Fibroblast of lung (primary cell): ENCODE measurements around the gene MIER2. TPM values are rescaled to one million over a fixed set of nuclear protein-coding genes. Genes with fewer than 3 reads are reported as not detected.
"Not testable (repeated sequence)": the region's sequence is repeated elsewhere in the genome, so short reads cannot be mapped to it uniquely, and the experiment has no call there.

Source experiments
- DNase-seq, 2 donors: peaks; one replicate each; pipeline versions ENCODE4 v3.0.0 to v3.0.0-alpha.2; 2010; ENCODE audit warnings: low read depth in 2 of 2
- H2AFZ ChIP-seq: 2 replicates; pipeline ENCODE4 v1.5.1; 2012; ENCODE audit warnings: low read length, control low read depth, inconsistent platforms
- H3K27ac ChIP-seq: 2 replicates; pipeline ENCODE4 v1.5.1; 2011; ENCODE audit warnings: low read length, control low read depth; ENCODE audit not compliant: insufficient read depth
- H3K27me3 ChIP-seq: 2 replicates; pipeline ENCODE4 v1.5.1; 2011; ENCODE audit warnings: mild to moderate bottlenecking, low read length; ENCODE audit not compliant: control insufficient read depth, insufficient read depth
- H3K36me3 ChIP-seq: 2 replicates; pipeline ENCODE4 v1.5.1; 2011; ENCODE audit warnings: low read length; ENCODE audit not compliant: control insufficient read depth, insufficient read depth
- H3K4me1 ChIP-seq: 2 replicates; pipeline ENCODE4 v1.5.1; 2011; ENCODE audit warnings: low read length; ENCODE audit not compliant: control insufficient read depth, insufficient read depth; ENCODE audit errors: extremely low read depth
- H3K4me2 ChIP-seq: 2 replicates; pipeline ENCODE4 v1.5.1; 2011; ENCODE audit warnings: low read length, control low read depth; ENCODE audit not compliant: insufficient read depth; ENCODE audit errors: extremely low read depth
- H3K4me3 ChIP-seq, 4 experiments: fragments of 200-600 bp in 1 of 4; sonication (generic) in 1 of 4; replicated peaks in 1 of 4; 2 replicates each; pipeline ENCODE4 v1.5.1; 2011 to 2016; ENCODE audit warnings: low read length in 4 of 4, low read depth in 3 of 4, mild to moderate bottlenecking in 3 of 4, control low read depth in 2 of 4, inconsistent platforms in 1 of 4, mixed read lengths in 1 of 4; ENCODE audit not compliant: insufficient read depth in 1 of 4; ENCODE audit errors: control extremely low read depth in 1 of 4
- H3K79me2 ChIP-seq: 2 replicates; pipeline ENCODE4 v1.5.1; 2012; ENCODE audit warnings: mild to moderate bottlenecking, low read length, inconsistent platforms; ENCODE audit not compliant: control insufficient read depth, insufficient read depth
- H3K9ac ChIP-seq: 2 replicates; pipeline ENCODE4 v1.5.1; 2011; ENCODE audit warnings: mild to moderate bottlenecking, low read length, control low read depth; ENCODE audit not compliant: insufficient read depth
- H3K9me3 ChIP-seq: 2 replicates; pipeline ENCODE4 v1.5.1; 2012; ENCODE audit warnings: low read depth, low read length; ENCODE audit not compliant: control insufficient read depth, insufficient read depth
- H4K20me1 ChIP-seq: 2 replicates; pipeline ENCODE4 v1.5.1; 2011; ENCODE audit warnings: low read length; ENCODE audit not compliant: control insufficient read depth, insufficient read depth; ENCODE audit errors: extremely low read depth
- CTCF ChIP-seq, 2 donors: IDR thresholded peaks in 1 of 2; conservative IDR thresholded peaks in 1 of 2; 1 replicate in 1 of 2; 2 replicates in 1 of 2; pipeline ENCODE4 v1.5.1; 2011 to 2012; ENCODE audit warnings: low read length in 2 of 2, control low read depth in 1 of 2, inconsistent platforms in 1 of 2, low read depth in 1 of 2, mild to moderate bottlenecking in 1 of 2
- EZH2 ChIP-seq: IDR thresholded peaks from 2 replicates; pipeline ENCODE4 v1.5.1; 2012; ENCODE audit warnings: low read length, control low read depth, mild to moderate bottlenecking; ENCODE audit errors: missing control alignments
- polyA plus RNA-seq, 2 donors: library from polyadenylated mRNA; depleted of rRNA in 1 of 2; stranded (reverse) in 1 of 2; unstranded in 1 of 2; fragments of >200 nt; gene quantifications; 2 replicates each; pipeline ENCODE4 v1.2.1, GENCODE V29; 2011 to 2012; ENCODE audit warnings: missing spikeins in 1 of 2
- total RNA-seq: library from RNA; depleted of rRNA; stranded (reverse); fragments of >200 nt; gene quantifications from 2 replicates; pipeline ENCODE4 v1.2.1, GENCODE V29; 2014

Gene MIER2
- total and polyA plus RNA-seq, 2 donors (not counting 1 experiment from before 2014, with no cell fraction given) = 13.7 to 20.6 TPM

GRCh38 chr19:359653-359925 is 15.0 kb upstream of the MIER2 start:
- Histone ChIP-seq H3K79me2 (no peaks in the 10 kb centered on the region), H3K27me3 (no peaks in the 10 kb centered on the region), H3K4me1 (no peaks in the 10 kb centered on the region), H2AFZ (no peak overlapping the region), H3K27ac (no peak overlapping the region), H3K9ac (no peak overlapping the region), H3K36me3 (no peaks in the 10 kb centered on the region), H3K9me3 (no peaks in the 10 kb centered on the region), H3K4me2 (no peak overlapping the region), H3K4me3 (no peak overlapping the region), H4K20me1 (no peaks in the 10 kb centered on the region)
- DNase-seq = no peak
- no peak for TF ChIP-seq EZH2
- no peak for TF ChIP-seq CTCF (conservative IDR thresholded peaks at IDR 0.05 in 1 of 2, IDR thresholded peaks at IDR 0.05 in 1 of 2; ENCODE audit: low read depth in 1 of 2, low read length in 2 of 2)

DNA sequence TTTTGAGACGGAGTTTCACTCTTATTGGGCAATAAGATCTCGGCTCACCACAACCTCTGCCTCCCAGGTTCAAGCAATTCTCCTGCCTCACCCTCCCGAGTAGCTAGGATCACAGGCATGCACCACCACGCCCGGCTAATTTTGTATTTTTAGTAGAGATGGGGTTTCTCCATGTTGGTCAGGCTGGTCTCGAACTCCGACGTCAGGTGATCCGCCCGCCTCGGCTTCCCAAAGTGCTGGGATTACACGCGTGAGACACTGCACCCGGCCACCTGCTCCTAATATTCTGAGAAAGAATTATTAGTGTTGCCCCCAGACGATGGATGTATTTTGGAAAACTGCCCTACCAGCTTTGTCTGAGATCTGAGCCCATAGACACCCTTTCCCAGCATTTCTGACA is 10.9 kb upstream of the MIER2 start:
- not testable (repeated sequence) for H3K4me1 ChIP-seq, H3K4me2 ChIP-seq, DNase-seq, H3K4me3 ChIP-seq, H3K9ac ChIP-seq, H4K20me1 ChIP-seq, H3K36me3 ChIP-seq, H3K27ac ChIP-seq, H3K27me3 ChIP-seq, H3K9me3 ChIP-seq, H3K79me2 ChIP-seq, H2AFZ ChIP-seq

GRCh38 chr19:355134-355533 is 10.5 kb upstream of the MIER2 start:
- DNase-seq = no peak
- Histone ChIP-seq H3K9ac (no peak overlapping the region), H3K4me1 (no peaks in the 10 kb centered on the region), H3K27ac (no peak overlapping the region), H3K27me3 (no peaks in the 10 kb centered on the region), H2AFZ (no peak overlapping the region), H3K36me3 (no peaks in the 10 kb centered on the region), H3K4me2 (no peak overlapping the region), H4K20me1 (no peaks in the 10 kb centered on the region), H3K9me3 (no peaks in the 10 kb centered on the region), H3K79me2 (no peaks in the 10 kb centered on the region), H3K4me3 (no peak overlapping the region)
- TF ChIP-seq CTCF (conservative IDR thresholded peaks at IDR 0.05 in 1 of 2, IDR thresholded peaks at IDR 0.05 in 1 of 2; ENCODE audit: low read depth in 1 of 2, low read length in 2 of 2) (no peak), EZH2 (no peak)
